Smooth muscle cell (in vitro differentiated cells): ENCODE data around the gene MCUR1. TPM values are rescaled to one million over a fixed set of nuclear protein-coding genes. Genes with fewer than 3 reads are reported as not detected.
A peak's percentile ranks its signal among the peaks of the same experiment; 100 is the strongest.

Source experiments
- DNase-seq: peaks from one replicate; lab custom pipeline; 2025; ENCODE audit not compliant: unreplicated experiment; lab: John Stamatoyannopoulos, UW
- H2AFZ ChIP-seq: fragments of 200-600 bp; sonication (generic); 2 replicates; pipeline ENCODE4 v1.6.0; 2016; ENCODE audit warnings: antibody characterized with exemption, low read depth, mild to moderate bottlenecking
- H3F3A ChIP-seq: fragments of 200-600 bp; sonication (generic); 2 replicates; pipeline ENCODE4 v1.6.0; 2017; ENCODE audit warnings: antibody characterized with exemption, low read depth
- H3K27ac ChIP-seq: fragments of 200-600 bp; sonication (generic); 2 replicates; pipeline ENCODE4 v1.5.1; 2016; ENCODE audit warnings: low read depth, mild to moderate bottlenecking
- H3K27me3 ChIP-seq: fragments of 200-600 bp; sonication (generic); 2 replicates; pipeline ENCODE4 v1.6.1; 2016; ENCODE audit warnings: low read depth, mild to moderate bottlenecking
- H3K36me3 ChIP-seq: fragments of 200-600 bp; sonication (generic); 2 replicates; pipeline ENCODE4 v1.5.1; 2016; ENCODE audit warnings: low read depth
- H3K4me1 ChIP-seq: fragments of 200-600 bp; sonication (generic); 2 replicates; pipeline ENCODE4 v1.5.1; 2016; ENCODE audit warnings: low read depth
- H3K4me2 ChIP-seq: fragments of 200-600 bp; sonication (generic); 2 replicates; pipeline ENCODE4 v1.6.0; 2016; ENCODE audit warnings: mild to moderate bottlenecking
- H3K4me3 ChIP-seq: fragments of 200-600 bp; sonication (generic); 2 replicates; pipeline ENCODE4 v1.5.1; 2016; ENCODE audit warnings: mild to moderate bottlenecking
- H3K79me2 ChIP-seq: fragments of 200-600 bp; sonication (generic); 2 replicates; pipeline ENCODE4 v1.6.0; 2016; ENCODE audit warnings: low read depth, mild to moderate bottlenecking
- H3K9ac ChIP-seq: fragments of 200-600 bp; sonication (generic); 2 replicates; pipeline ENCODE4 v1.6.0; 2016; ENCODE audit warnings: low read depth
- H3K9me3 ChIP-seq: fragments of 200-600 bp; sonication (generic); replicated peaks from 2 replicates; pipeline ENCODE4 v1.5.1; 2016; ENCODE audit warnings: low read depth
- H4K20me1 ChIP-seq: fragments of 200-600 bp; sonication (generic); 2 replicates; pipeline ENCODE4 v1.6.0; 2016; ENCODE audit warnings: low read depth
- CTCF ChIP-seq: fragments of 200-600 bp; sonication (generic); IDR thresholded peaks from 2 replicates; pipeline ENCODE4 v1.5.1; 2017; ENCODE audit warnings: borderline replicate concordance, mild to moderate bottlenecking, antibody characterized with exemption; ENCODE audit not compliant: insufficient read depth, poor library complexity, severe bottlenecking
- WGBS: methylation state at CpG from one replicate; pipeline ENCODE4 v1.1.7; 2016; ENCODE audit warnings: low lambda C conversion rate; 5-methylcytosine and 5-hydroxymethylcytosine counted together
- polyA plus RNA-seq: library from polyadenylated mRNA; unstranded; fragments of >200 nt; fragmentation: Nextera tagmentation; extraction: Ambion mirVana; gene quantifications from 2 replicates; pipeline ENCODE4 v1.2.1, GENCODE V29; 2016
- total RNA-seq: library from RNA; depleted of rRNA; stranded (reverse); fragments of >200 nt; gene quantifications from 2 replicates; pipeline ENCODE4 v1.2.3, GENCODE V29; 2014

Gene MCUR1
- total and polyA plus RNA-seq, 2 experiments from 2014 or later, result 11.3 to 23.4 TPM

GRCh38 chr6:13803581-13803980 is 10.8 kb downstream of the MCUR1 start:
- Histone ChIP-seq H3K4me3 (no peak overlapping the region), H3K9me3 (no peaks in the 10 kb centered on the region), H2AFZ (no peak overlapping the region), H3K79me2 (no peaks in the 10 kb centered on the region), H4K20me1 (peaks cover 30% of the 10 kb centered on the region), H3K27me3 (no peaks in the 10 kb centered on the region), H3K9ac (no peak overlapping the region), H3K4me1 (no peaks in the 10 kb centered on the region), H3K27ac (no peak overlapping the region), H3K4me2 (no peak overlapping the region), H3F3A (no peaks in the 10 kb centered on the region), H3K36me3 (peaks cover 13% of the 10 kb centered on the region)
- TF ChIP-seq CTCF, result no peak
- DNase-seq, result no peak
- WGBS, result 98% methylated on average over 4 of the region's 4 CpGs

DNA sequence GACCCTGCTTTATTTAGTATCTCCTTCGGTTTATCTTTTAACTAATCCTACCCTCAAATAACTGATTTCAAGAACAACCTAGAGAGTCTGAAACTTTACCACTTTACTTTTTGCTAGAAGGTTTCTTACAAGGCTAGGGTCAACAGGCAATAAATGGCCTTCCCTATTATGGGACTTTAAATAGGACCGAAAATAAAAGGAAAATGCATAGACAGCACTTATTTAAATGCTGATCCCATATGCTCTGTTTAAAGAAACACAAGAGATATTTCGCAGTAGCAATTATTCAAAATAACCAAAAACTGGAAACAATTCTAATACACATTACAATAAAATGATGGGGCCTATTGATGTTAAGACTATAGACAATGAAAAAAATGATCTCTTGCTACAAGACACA is 13.7 kb downstream of the MCUR1 start:
- peaks cover 4% of the 10 kb centered on the region for H4K20me1 ChIP-seq
- H3K79me2 ChIP-seq, result no peaks in the 10 kb centered on the region
- no peaks in the 10 kb centered on the region for H3K27me3 ChIP-seq
- no peaks in the 10 kb centered on the region for H3F3A ChIP-seq
- no peaks in the 10 kb centered on the region for H3K4me1 ChIP-seq
- no peak overlapping the region for H3K4me3 ChIP-seq
- no peak overlapping the region for H3K27ac ChIP-seq
- H3K9me3 ChIP-seq, result no peaks in the 10 kb centered on the region
- H3K4me2 ChIP-seq, result no peak overlapping the region
- no peak overlapping the region for H2AFZ ChIP-seq
- H3K36me3 ChIP-seq, result peaks cover 13% of the 10 kb centered on the region
- no peak for TF ChIP-seq CTCF
- H3K9ac ChIP-seq, result no peak overlapping the region
- no peak for DNase-seq
- WGBS, result 95% methylated on average over 3 of the region's 3 CpGs

DNA sequence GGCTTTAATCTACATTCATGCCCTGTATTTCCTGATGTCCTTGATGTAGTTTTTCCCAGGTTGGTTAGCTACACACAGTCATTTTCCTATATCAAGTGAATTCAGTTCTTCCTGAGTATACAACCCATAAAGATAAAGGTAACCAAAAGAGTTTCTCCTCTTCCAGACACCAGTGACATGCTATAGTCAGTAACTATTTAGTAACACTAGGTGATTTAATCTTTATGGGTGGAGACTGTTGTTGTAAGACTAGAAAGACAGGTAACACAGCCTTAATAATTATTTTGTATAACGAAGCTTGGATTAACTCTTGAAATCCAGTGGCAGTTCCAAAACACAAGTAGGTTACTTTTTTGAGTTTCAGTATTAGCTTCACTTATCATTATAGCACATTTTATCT is 17.6 kb downstream of the MCUR1 start:
- H2AFZ ChIP-seq, result no peak overlapping the region
- 67% methylated on average over 1 of the region's 1 CpG for WGBS
- peak overlapping the region; percentile 81 for H3K27ac ChIP-seq
- no peaks in the 10 kb centered on the region for H3F3A ChIP-seq
- peaks cover 21% of the 10 kb centered on the region for H3K36me3 ChIP-seq
- H4K20me1 ChIP-seq, result no peaks in the 10 kb centered on the region
- H3K9ac ChIP-seq, result peak overlapping the region; percentile 29
- H3K9me3 ChIP-seq, result no peaks in the 10 kb centered on the region
- H3K4me3 ChIP-seq, result no peak overlapping the region
- H3K4me1 ChIP-seq, result no peaks in the 10 kb centered on the region
- no peak for DNase-seq
- no peak overlapping the region for H3K4me2 ChIP-seq
- TF ChIP-seq CTCF, result no peak
- H3K79me2 ChIP-seq, result no peaks in the 10 kb centered on the region
- no peaks in the 10 kb centered on the region for H3K27me3 ChIP-seq

- no peaks in the 10 kb centered on the region for H3F3A ChIP-seq
- peaks cover 11% of the 10 kb centered on the region for H3K36me3 ChIP-seq
- no peaks in the 10 kb centered on the region for H3K79me2 ChIP-seq
- peak overlapping the region; percentile 71 for H3K27ac ChIP-seq
- H3K4me2 ChIP-seq, result no peak overlapping the region
- H3K4me1 ChIP-seq, result no peaks in the 10 kb centered on the region
- H2AFZ ChIP-seq, result no peak overlapping the region
- WGBS, result 47% methylated on average over 8 of the region's 8 CpGs
- peak; percentile 94 for TF ChIP-seq CTCF
- H3K27me3 ChIP-seq, result no peaks in the 10 kb centered on the region
- H3K9ac ChIP-seq, result peak overlapping the region; percentile 20
- H4K20me1 ChIP-seq, result no peaks in the 10 kb centered on the region
- H3K9me3 ChIP-seq, result no peaks in the 10 kb centered on the region
- H3K4me3 ChIP-seq, result no peak overlapping the region
- peak; percentile 30 for DNase-seq
Measured at GRCh38 chr6:13795041-13795750, 19.2 kb downstream of the MCUR1 start.
